NCI-H524 treated with DMSO at 0.1 percent for 48 hours (cell line): Measurements from ENCODE around the gene SBK2.
"Not testable (repeated sequence)": the region's sequence is repeated elsewhere in the genome, so short reads cannot be mapped to it uniquely, and the experiment has no call there.

ENCODE experiments used
- DNase-seq: peaks from one replicate; lab custom pipeline; 2025; lab: John Stamatoyannopoulos, UW

Gene SBK2

GRCh38 chr19:55502197-55502952 is 34.6 kb downstream of the SBK2 start:
- DNase-seq: no peak

GRCh38 chr19:55500368-55500952 is 36.5 kb downstream of the SBK2 start:
- DNase-seq: no peak

- no peak for DNase-seq
Measured at GRCh38 chr19:55498246-55498840, 38.6 kb downstream of the SBK2 start.

- DNase-seq: no peak
Measured at GRCh38 chr19:55497763-55498162, 39.2 kb downstream of the SBK2 start.

- DNase-seq: not testable (repeated sequence)
Measured at GRCh38 chr19:55496820-55497219, 40.1 kb downstream of the SBK2 start.

GRCh38 chr19:55495646-55496349 is 41.1 kb downstream of the SBK2 start:
- no peak for DNase-seq

- DNase-seq: no peak
Measured at GRCh38 chr19:55494172-55494761, 42.7 kb downstream of the SBK2 start.

GRCh38 chr19:55493645-55494171 is 43.2 kb downstream of the SBK2 start:
- DNase-seq: no peak

GRCh38 chr19:55493052-55493644 is 43.8 kb downstream of the SBK2 start:
- DNase-seq: no peak

GRCh38 chr19:55492362-55492944 is 44.5 kb downstream of the SBK2 start:
- DNase-seq: no peak

GRCh38 chr19:55491546-55492360 is 45.2 kb downstream of the SBK2 start:
- DNase-seq: no peak

GRCh38 chr19:55490478-55491432 is 46.2 kb downstream of the SBK2 start:
- no peak for DNase-seq

GRCh38 chr19:55489711-55490477 is 47.0 kb downstream of the SBK2 start:
- no peak for DNase-seq

GRCh38 chr19:55488986-55489710 is 47.8 kb downstream of the SBK2 start:
- DNase-seq: no peak

GRCh38 chr19:55487924-55488687 is 48.8 kb downstream of the SBK2 start, which contains the start of gene SSC5D:
SSC5D (plus strand) TSS chr19:55488436; CDS start chr19:55488590, 154 bp downstream.
- DNase-seq: no peak

- no peak for DNase-seq
Measured at GRCh38 chr19:55486971-55487923, 49.7 kb downstream of the SBK2 start.
